Suppressor macrophage treated with lipopolysaccharide for 1 hour (primary cell): ENCODE results near the gene PNCK.
"Not testable (repeated sequence)": the region's sequence is repeated elsewhere in the genome, so short reads cannot be mapped to it uniquely, and the experiment has no call there.

ENCODE experiments used
- DNase-seq, 3 donors: peaks; one replicate each; pipeline ENCODE4 v3.0.0-alpha.2; 2020 to 2022

Gene PNCK

GRCh38 chrX:153673428-153674218, at the start of gene PNCK:
PNCK (minus strand) TSS chrX:153673813; CDS start chrX:153673076, 737 bp downstream.
- DNase-seq: no peak

DNA sequence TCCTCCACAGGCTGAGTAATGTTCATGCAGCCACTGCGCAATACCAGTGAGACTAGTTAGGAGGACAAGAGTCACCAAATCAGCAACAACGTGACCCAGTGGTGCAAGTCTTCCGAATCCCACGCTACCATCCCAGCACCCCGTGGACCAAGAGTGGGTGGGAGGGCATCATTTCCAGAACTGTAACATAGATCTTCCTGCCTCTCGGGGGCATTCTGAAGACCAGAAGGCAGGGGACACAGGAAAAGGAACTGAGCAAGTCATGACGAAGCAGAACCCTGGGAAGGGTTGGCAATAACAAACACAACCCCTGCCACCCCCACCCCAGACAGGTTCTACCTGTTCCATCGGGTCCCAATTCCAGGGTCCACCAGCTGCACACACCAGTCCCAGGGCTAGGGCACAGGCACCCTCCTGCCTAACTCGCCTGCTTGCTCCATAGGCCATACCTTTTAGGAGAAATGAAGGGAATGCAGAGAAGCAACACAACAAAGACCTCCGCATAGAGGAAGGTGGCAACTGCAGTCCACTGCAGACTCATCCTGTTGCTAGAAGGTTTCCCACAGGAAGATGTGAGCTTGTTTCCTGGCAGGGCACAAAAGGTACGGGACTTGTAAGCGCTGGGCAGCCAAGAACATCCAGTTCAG, 49.2 kb upstream of the PNCK start:
- DNase-seq: peak; percentile 90 to 94 (median 91)

DNA sequence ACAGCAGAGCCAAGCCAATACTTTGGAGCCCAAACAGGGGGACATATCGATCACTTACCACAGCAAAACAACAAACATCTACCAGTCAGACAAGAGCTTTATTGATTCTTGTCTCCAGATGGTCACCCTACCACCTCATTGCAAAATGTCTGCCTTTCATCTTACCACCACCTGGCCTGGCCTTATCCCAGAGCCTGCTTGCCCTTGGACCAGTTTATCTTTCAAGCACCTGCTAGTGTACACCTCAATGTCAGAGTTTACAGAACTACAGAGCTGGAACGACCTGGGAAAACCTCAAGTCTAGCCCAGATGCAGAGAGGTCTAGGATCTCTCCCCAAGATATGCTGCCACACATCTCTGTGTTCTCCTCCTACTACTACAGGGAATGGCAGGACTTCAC, 46.1 kb upstream of the PNCK start:
- DNase-seq: no peak

GRCh38 chrX:153719238-153719637, 45.6 kb upstream of the PNCK start:
- no peak for DNase-seq

DNA sequence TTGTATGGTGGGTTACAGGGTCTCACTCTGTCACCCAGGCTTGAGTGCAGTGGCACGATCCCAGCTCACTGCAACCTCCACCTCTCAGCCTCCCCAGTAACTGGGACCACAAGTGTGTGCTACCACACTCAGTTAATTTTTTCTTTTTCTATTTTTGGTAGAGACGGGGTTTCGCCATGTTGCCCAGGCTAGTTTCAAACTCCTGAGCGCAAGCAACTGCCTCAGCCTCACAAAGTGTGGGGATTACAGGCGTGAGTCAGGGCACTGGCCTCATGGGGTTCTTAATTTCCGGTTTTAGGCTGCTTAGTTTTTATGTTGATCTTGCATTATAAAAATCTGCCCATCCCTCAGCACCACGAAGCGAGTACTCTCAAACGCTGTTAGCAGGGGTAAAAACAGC, 43.8 kb upstream of the PNCK start:
- DNase-seq: no peak

GRCh38 chrX:153714256-153714655, 40.6 kb upstream of the PNCK start:
- DNase-seq: peak in 2 of 3 donors; percentile 33

GRCh38 chrX:153709726-153710674, 36.4 kb upstream of the PNCK start:
- no peak for DNase-seq

DNA sequence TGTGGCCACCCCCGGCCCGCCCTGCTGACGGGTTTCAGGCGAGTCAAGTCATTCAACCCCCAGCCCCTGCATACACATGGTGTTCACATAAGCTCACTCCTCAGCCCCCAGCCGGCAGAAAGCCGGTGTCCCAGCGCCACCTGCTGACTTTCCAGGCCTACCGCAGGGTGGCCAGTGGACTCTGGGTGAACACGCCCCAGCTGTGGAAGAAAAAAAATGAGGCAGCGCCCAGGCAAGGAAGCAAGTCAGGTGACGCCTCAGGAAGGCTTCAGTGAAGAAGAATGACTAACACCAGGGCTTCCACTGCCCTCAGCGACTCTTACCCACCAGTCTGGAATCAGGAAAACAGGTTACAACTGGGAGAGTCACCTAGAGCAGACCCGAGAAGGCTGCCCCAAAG, 34.8 kb upstream of the PNCK start:
- DNase-seq: peak; percentile 76 to 80 (median 79)

DNA sequence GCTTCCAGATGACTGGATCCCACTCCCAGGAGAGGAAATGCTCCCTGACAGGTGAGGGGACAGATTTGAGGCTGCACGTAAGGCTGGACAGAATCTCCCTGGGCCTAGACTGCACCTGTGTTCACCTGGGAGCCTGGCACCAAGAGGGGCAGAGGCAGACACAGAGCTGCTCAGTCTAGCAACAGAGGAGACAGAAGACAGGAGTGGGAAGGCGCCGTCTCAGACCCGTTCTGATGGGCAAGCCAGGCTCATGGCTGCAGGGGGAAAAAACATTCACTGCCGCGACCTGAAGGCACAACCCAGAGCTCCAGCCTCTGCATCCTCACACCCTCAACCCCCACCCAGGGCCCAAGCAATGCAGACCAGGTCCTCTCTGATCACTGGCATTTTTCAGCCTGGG, 33.8 kb upstream of the PNCK start:
- DNase-seq: no peak

DNA sequence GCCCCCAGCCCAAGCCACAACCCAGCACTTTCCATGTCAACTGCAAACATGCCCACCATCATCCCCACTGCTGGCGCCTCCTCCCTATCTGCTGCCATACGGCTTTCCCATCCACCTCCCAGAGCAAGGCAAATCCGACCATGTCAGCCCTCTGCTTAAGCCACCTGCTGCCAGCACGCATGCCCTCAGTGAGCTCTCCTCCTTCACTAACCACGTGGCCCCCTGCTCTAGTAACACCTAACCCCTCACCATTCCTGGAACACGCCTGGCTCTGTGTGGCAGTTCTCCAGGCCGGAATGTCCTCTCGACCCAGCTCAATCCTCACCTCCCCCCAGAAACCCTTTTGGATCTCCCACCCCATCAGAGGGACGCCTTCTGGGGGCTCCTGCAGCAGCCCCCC, 33.2 kb upstream of the PNCK start:
- no peak for DNase-seq

- not testable (repeated sequence) for DNase-seq
Observed at GRCh38 chrX:153705403-153706060, 31.9 kb upstream of the PNCK start.

GRCh38 chrX:153704631-153705402, 31.2 kb upstream of the PNCK start:
- DNase-seq: not testable (repeated sequence)

DNA sequence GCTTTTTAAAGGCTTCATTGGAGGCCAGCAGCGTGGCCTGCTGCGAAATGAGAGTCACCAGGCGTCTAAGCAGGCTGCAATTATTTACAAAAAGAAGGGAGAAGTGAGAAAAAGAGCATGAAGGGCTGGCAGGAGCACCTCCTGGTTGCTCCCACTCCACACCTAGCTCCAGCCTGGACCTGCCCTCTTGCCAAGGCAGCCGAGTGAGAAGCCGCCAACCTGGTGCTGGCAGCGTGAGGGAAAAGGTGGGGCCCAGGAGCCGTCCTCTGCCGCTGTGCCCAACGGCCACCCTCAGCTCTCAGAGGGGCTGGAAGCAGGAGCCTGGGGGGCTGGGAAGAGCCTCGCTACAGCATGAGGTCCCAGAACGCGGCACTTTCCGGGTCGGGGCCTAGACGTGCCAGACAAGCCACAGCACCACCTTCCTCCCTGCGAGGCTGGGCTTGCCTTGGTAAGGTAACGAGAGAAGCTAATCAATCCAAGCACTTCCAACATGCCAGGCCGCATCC, 30.5 kb upstream of the PNCK start:
- no peak for DNase-seq

DNA sequence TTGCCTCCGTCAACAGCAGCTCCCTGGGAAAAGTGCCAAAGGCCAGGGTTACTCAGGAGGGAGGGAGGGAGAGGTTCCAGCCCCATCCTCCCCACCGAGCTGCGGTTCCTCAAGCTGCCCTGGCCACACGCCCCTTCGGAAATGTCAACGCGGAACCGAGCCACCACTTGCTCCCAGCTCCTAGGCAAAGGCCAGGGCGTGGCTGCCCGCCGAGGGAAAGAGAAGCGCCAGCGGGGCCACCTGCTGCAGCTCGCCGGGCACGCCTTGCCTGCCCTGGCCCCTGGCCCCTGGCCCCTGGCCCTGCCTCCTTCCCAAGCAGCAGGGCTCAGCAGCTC, 29.4 kb upstream of the PNCK start:
- peak in 1 of 3 donors; percentile 8 for DNase-seq

DNA sequence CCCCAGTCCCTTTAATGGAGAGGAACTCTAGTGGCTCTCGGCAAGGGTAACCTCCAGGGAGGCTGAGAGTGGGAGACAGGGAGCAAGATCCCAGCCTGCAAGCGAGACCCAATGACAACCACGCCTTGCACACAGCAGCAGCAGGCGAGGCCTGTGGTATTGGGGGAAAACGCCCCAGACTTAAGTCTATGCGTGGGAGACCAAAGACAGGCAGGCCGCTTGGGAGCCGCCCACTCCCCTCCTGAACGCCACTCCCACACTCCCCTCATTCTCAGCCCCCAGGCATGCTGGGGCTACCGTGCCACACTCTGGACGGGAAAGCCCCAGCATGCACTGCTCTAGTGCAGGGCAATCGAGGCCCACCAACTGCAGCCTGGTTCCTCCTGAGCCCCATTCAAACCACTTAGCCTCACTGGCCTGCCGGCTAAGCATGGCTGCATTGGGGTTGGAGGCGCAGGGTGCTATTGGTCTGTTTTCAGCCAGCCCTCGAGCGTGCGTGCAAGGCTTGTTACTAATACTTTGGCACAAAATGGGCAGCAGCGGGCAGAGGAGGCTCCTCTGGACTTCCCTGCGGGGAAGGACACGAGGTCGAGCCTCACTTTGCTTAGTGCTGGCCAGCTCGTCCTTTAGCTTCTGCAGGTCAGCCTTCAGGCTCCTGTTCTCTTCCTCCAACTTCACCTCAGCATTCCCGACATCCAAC, 28.9 kb upstream of the PNCK start:
- DNase-seq: peak in 1 of 3 donors; percentile 5

GRCh38 chrX:153701706-153702105, 28.1 kb upstream of the PNCK start:
- DNase-seq: peak in 1 of 3 donors; percentile 5

DNA sequence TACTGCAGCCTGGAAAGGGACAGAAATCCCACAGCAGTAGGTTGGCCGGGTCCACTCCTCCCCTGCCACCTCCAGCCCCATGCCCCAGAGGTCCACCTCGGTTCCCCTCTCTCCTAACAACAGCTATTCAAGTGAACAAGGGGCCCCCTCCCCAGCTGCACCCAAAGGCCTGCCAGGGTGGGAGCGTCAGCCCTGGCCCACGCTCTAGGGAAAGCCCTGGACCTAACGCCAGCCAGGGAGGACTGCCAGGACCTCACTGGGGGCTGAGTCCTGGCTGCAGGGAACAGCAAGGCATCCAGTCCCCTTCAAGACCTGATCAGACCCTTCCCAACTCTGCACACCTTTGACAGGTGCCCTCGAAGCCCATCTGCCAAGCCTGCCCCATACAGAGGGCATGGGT, 27.4 kb upstream of the PNCK start:
- peak in 1 of 3 donors; percentile 11 for DNase-seq

- peak in 1 of 3 donors; percentile 14 for DNase-seq
Observed at GRCh38 chrX:153700376-153700945, 26.8 kb upstream of the PNCK start.

GRCh38 chrX:153699784-153700371, 26.3 kb upstream of the PNCK start:
- not testable (repeated sequence) for DNase-seq

- DNase-seq: peak in 1 of 3 donors; percentile 5
Observed at GRCh38 chrX:153699210-153699783, 25.7 kb upstream of the PNCK start.
